ENCODE measurements around the gene VPS13A.
"Not testable (repeated sequence)": the region's sequence is repeated elsewhere in the genome, so short reads cannot be mapped to it uniquely, and the experiment has no call there.

Gene VPS13A

GRCh38 chr9:77316058-77316457 is 138.7 kb downstream of the VPS13A start:
- DNase-seq = no peak

GRCh38 chr9:77325058-77325457 is 147.7 kb downstream of the VPS13A start:
- no peak for DNase-seq

GRCh38 chr9:77328102-77328501 is 150.8 kb downstream of the VPS13A start:
- DNase-seq = no peak

- no peak for DNase-seq
These were observed 192.7 kb downstream of the VPS13A start for GRCh38 chr9:77370064-77370463.

- DNase-seq = no peak
These were observed 196.9 kb downstream of the VPS13A start for GRCh38 chr9:77374266-77374665.

GRCh38 chr9:77375956-77376532 is 198.7 kb downstream of the VPS13A start:
- DNase-seq = no peak

- no peak for DNase-seq
These were observed 207.1 kb downstream of the VPS13A start for GRCh38 chr9:77384406-77384805.

GRCh38 chr9:77386187-77386586 is 208.9 kb downstream of the VPS13A start:
- no peak for DNase-seq

- no peak for DNase-seq
These were observed 214.5 kb downstream of the VPS13A start for GRCh38 chr9:77391834-77392233.

- DNase-seq = no peak
These were observed 215.0 kb downstream of the VPS13A start for GRCh38 chr9:77392328-77392727.

- not testable (repeated sequence) for DNase-seq
These were observed 221.2 kb downstream of the VPS13A start for GRCh38 chr9:77398581-77398980.

- no peak for DNase-seq
These were observed 222.6 kb downstream of the VPS13A start for GRCh38 chr9:77399964-77400363.

GRCh38 chr9:77402286-77402685 is 225.0 kb downstream of the VPS13A start:
- DNase-seq = no peak

- no peak for DNase-seq
These were observed 225.9 kb downstream of the VPS13A start for GRCh38 chr9:77403239-77403638.

- not testable (repeated sequence) for DNase-seq
These were observed 231.2 kb downstream of the VPS13A start for GRCh38 chr9:77408521-77408920.

GRCh38 chr9:77417566-77417965 is 240.2 kb downstream of the VPS13A start:
- no peak for DNase-seq

GRCh38 chr9:77418226-77418625 is 240.9 kb downstream of the VPS13A start:
- no peak for DNase-seq

GRCh38 chr9:77420641-77421040 is 243.3 kb downstream of the VPS13A start:
- no peak for DNase-seq

GRCh38 chr9:77421506-77422265 is 244.4 kb downstream of the VPS13A start:
- DNase-seq = no peak

- DNase-seq = no peak
These were observed 245.6 kb downstream of the VPS13A start for GRCh38 chr9:77422969-77423368.

- DNase-seq = no peak
These were observed 246.5 kb downstream of the VPS13A start for GRCh38 chr9:77423841-77424240.

GRCh38 chr9:77424993-77425392 is 247.7 kb downstream of the VPS13A start:
- no peak for DNase-seq

GRCh38 chr9:77426712-77427111 is 249.4 kb downstream of the VPS13A start:
- DNase-seq = no peak

- no peak for DNase-seq
These were observed 250.1 kb downstream of the VPS13A start for GRCh38 chr9:77427256-77427927.
